ENCODE data around the gene CEBPG. TPM values are rescaled to one million over a fixed set of nuclear protein-coding genes. Genes with fewer than 3 reads are reported as not detected.
A peak's percentile ranks its signal among the peaks of the same experiment; 100 is the strongest.

The CEBPG gene
- total RNA-seq (10 to 100 TPM; 27.8 to 27.9 TPM), polyA plus RNA-seq (12.3 TPM)

DNA sequence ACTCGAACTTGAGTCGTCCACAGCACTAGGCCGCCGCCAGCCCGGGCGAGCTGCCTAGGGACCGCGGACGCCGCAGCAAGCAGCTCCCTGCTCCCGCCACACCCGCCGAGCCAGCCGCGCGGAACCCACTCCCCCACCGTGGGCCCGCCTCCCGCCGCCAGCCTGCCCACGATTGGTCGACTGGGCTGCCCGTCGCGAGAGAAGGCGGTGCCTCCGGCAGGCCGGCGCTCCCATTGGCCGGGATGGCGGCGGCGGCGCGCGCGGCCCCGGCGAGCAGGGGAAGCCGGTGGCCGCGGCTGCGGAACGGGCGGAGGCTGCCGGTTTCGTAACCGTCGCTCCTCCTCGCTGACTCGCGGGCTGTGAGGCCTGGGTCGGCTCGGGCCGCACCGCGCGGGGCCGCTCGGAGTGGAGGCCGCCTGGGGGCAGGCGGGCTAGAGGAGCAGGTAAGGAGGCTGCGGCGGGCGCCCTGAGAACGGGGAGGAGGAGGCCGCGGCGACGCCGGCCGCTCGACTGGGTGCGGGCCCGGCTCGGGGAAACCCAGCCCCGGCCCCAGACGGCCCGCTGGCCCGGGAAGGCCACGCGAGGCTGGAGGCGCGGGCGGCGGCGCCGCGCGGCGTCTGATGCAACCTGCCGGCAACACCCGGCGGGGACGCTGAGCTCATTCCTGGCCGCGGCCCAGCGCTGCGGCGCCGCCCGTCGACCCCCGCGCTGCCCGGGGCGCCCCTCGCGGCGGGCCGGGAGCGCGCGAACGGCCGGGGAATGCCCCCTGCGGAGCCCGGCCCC is at the start of gene CEBPG:
CEBPG (plus strand) TSS at position 257 of the 783 bp plus-strand sequence. CDS start 5,531 bp downstream, outside the sequence.
- H3K27ac Mint-ChIP-seq: peak within 1 kb of the TSS; percentile 81 to 96 (median 92)
- no peaks in the 10 kb centered on the region for H3K9me3 Mint-ChIP-seq

DNA sequence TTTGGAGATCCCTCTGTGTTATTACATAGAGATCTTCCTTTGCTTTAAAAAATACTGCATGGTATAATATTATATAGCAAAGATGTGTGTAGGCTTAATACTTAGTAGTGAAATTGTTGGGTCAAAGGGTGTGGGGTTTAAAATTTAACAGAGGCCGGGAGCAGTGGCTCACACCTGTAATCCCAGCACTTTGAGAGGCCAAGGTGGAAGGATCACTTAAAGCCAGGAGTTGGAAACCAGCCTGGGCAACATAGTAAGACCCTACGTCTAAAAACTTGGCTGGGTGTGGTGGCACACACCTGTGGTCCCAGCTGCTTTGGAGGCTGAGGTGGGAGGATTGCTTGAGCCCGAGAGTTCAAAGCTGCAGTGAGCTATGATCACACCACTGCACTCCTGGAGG is 48.9 kb upstream of the CEBPG start:
- ChIA-PET CTCF (no interaction called here), POLR2A (no interaction called here)
- Histone ChIP-seq H3K36me3 (ENCODE audit: insufficient read depth, low read length) (no peaks in the 10 kb centered on the region), H3K9me3 (ENCODE audit: low read length) (no peaks in the 10 kb centered on the region), H3K27ac (ENCODE audit: low read depth, low read length) (no peak overlapping the region), H3K4me3 (ENCODE audit: low read length) (no peak overlapping the region), H3K27me3 (ENCODE audit: insufficient read depth, low read length, poor library complexity, severe bottlenecking) (no peaks in the 10 kb centered on the region), H3K4me1 (ENCODE audit: insufficient read depth, low read length) (no peaks in the 10 kb centered on the region)
- peaks cover 0 to 6% (median 0%) of the 10 kb centered on the region in 3 donors for H3K36me3 Mint-ChIP-seq
- H3K27ac Mint-ChIP-seq: no peak overlapping the region
- no peak overlapping the region for H3K4me3 Mint-ChIP-seq
- peaks cover 0 to 9% (median 4%) of the 10 kb centered on the region in 5 donors for H3K9me3 Mint-ChIP-seq
- H3K4me1 Mint-ChIP-seq: no peaks in the 10 kb centered on the region
- DNase-seq: no peak
- H3K27me3 Mint-ChIP-seq: peaks cover 16 to 23% of the 10 kb centered on the region in 2 donors

More for the DNA sequence above, at the start of gene CEBPG:
- H3K36me3 ChIP-seq (ENCODE audit: insufficient read depth, low read length): no peaks in the 10 kb centered on the region
- CTCF ChIA-PET: interaction anchor here (0.7 to 1.3 kb wide), 4 partner anchors 10 to 70 kb away, joined by 3 to 4 read pairs (median 3); no protein-coding TSS in a partner anchor
- H3K36me3 Mint-ChIP-seq: peaks cover 0 to 7% (median 0%) of the 10 kb centered on the region in 3 donors
- peak; percentile 90 to 96 (median 94) for DNase-seq
- H3K27ac ChIP-seq (ENCODE audit: low read depth, low read length): peak within 1 kb of the TSS; percentile 80
- H3K9me3 ChIP-seq (ENCODE audit: low read length): no peaks in the 10 kb centered on the region
- peaks cover 17% of the 10 kb centered on the region for H3K4me1 ChIP-seq (ENCODE audit: insufficient read depth, low read length)
- H3K4me3 Mint-ChIP-seq: peak within 1 kb of the TSS; percentile 81 to 94 (median 91)
- H3K4me1 Mint-ChIP-seq: peaks cover 42 to 48% (median 47%) of the 10 kb centered on the region in 3 donors
- H3K27me3 ChIP-seq (ENCODE audit: insufficient read depth, low read length, poor library complexity, severe bottlenecking): no peaks in the 10 kb centered on the region
- POLR2A ChIA-PET: interaction anchor here (0.6 to 1.1 kb wide), 5 partner anchors 11 to 969 kb away, joined by 3 to 10 read pairs (median 3); partner anchors contain the start of gene CEBPA
- H3K27me3 Mint-ChIP-seq: no peaks in the 10 kb centered on the region
- H3K4me3 ChIP-seq (ENCODE audit: low read length): peak within 1 kb of the TSS; percentile 88

DNA sequence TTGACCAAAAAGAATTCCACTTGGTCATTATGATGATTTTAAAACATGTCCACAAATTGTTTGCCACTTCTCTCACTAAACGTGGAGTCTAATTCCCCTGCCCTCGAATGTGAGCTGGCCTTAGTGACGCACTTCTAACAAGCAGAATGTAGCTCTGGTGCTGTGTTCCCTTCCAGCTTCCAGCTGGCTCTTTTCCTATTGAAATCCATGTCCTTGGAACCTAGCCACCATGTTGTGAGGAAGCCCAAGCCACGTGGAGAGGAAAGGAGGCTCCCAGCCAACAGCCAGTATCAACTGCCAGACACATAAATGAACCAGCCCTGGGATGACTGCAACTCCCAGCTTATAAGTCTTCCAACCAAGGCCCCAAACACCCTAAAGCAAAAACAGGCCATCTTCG is 47.6 kb upstream of the CEBPG start:
- H3K9me3 Mint-ChIP-seq: peaks cover 0 to 5% (median 0%) of the 10 kb centered on the region in 5 donors
- no peak overlapping the region for H3K27ac ChIP-seq (ENCODE audit: low read depth, low read length)
- peaks cover 9 to 25% of the 10 kb centered on the region in 2 donors for H3K27me3 Mint-ChIP-seq
- H3K27ac Mint-ChIP-seq: no peak overlapping the region
- no peak for DNase-seq
- POLR2A ChIA-PET: no interaction called here
- no peaks in the 10 kb centered on the region for H3K4me1 Mint-ChIP-seq
- no peaks in the 10 kb centered on the region for H3K36me3 ChIP-seq (ENCODE audit: insufficient read depth, low read length)
- H3K36me3 Mint-ChIP-seq: no peaks in the 10 kb centered on the region
- H3K4me3 ChIP-seq (ENCODE audit: low read length): no peak overlapping the region
- CTCF ChIA-PET: no interaction called here
- no peaks in the 10 kb centered on the region for H3K27me3 ChIP-seq (ENCODE audit: insufficient read depth, low read length, poor library complexity, severe bottlenecking)
- no peaks in the 10 kb centered on the region for H3K4me1 ChIP-seq (ENCODE audit: insufficient read depth, low read length)
- H3K4me3 Mint-ChIP-seq: no peak overlapping the region
- no peaks in the 10 kb centered on the region for H3K9me3 ChIP-seq (ENCODE audit: low read length)

DNA sequence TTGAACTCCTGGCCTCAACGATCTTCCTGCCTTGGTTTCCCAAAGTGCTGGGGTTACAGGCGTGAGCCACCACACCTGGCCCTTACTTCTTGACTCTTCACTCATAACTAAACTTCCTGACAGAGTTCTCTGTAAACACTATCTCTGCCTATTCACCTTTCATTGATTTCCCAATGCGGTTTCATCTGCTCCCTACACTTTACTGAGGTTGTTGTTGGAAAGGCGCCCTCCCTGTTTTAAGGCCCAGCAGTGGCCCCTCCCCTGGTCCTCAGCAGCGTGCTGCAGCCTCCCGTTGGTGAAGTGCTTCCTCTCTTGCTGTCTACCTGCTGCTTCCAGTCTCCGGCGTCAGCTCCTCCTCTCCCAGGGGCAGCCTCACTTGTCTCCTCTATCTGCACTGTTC is 44.4 kb upstream of the CEBPG start:
- ChIA-PET POLR2A (no interaction called here), CTCF (no interaction called here)
- no peaks in the 10 kb centered on the region for H3K4me1 Mint-ChIP-seq
- Histone ChIP-seq H3K36me3 (ENCODE audit: insufficient read depth, low read length) (no peaks in the 10 kb centered on the region), H3K27ac (ENCODE audit: low read depth, low read length) (no peak overlapping the region), H3K27me3 (ENCODE audit: insufficient read depth, low read length, poor library complexity, severe bottlenecking) (no peaks in the 10 kb centered on the region), H3K4me3 (ENCODE audit: low read length) (no peak overlapping the region), H3K9me3 (ENCODE audit: low read length) (no peaks in the 10 kb centered on the region), H3K4me1 (ENCODE audit: insufficient read depth, low read length) (no peaks in the 10 kb centered on the region)
- no peak overlapping the region for H3K4me3 Mint-ChIP-seq
- H3K27me3 Mint-ChIP-seq: peaks cover 11 to 38% of the 10 kb centered on the region in 2 donors
- no peaks in the 10 kb centered on the region for H3K9me3 Mint-ChIP-seq
- H3K36me3 Mint-ChIP-seq: no peaks in the 10 kb centered on the region
- H3K27ac Mint-ChIP-seq: peak overlapping the region in 1 of 8 donors; percentile 34
- DNase-seq: no peak

DNA sequence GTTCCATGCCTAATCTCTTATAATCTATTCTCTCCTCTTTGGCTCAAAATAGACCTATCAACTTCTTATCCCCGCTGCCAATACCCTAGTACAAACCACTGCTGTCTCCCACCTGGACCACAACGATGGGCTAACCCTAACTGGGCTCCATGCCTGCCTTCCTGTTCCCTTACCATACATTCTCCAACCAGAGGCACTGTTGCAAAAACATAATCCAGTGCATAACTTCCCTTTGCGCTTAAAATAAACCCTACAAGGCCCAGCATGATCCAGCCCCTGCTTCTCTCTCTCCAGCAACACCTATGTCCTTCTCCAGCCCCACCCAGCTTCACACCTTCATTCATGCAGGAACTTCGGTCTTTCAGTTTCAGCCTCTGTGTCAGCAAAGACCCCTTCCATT is 43.8 kb upstream of the CEBPG start:
- POLR2A ChIA-PET: no interaction called here
- Histone ChIP-seq H3K4me1 (ENCODE audit: insufficient read depth, low read length) (no peaks in the 10 kb centered on the region), H3K36me3 (ENCODE audit: insufficient read depth, low read length) (no peaks in the 10 kb centered on the region), H3K27ac (ENCODE audit: low read depth, low read length) (no peak overlapping the region), H3K27me3 (ENCODE audit: insufficient read depth, low read length, poor library complexity, severe bottlenecking) (no peaks in the 10 kb centered on the region), H3K9me3 (ENCODE audit: low read length) (no peaks in the 10 kb centered on the region), H3K4me3 (ENCODE audit: low read length) (no peak overlapping the region)
- Mint-ChIP-seq H3K4me1 (no peaks in the 10 kb centered on the region), H3K27ac (no peak overlapping the region), H3K4me3 (no peak overlapping the region), H3K36me3 (no peaks in the 10 kb centered on the region), H3K9me3 (no peaks in the 10 kb centered on the region), H3K27me3 (peaks cover 11 to 38% of the 10 kb centered on the region in 2 donors)
- CTCF ChIA-PET: no interaction called here
- no peak for DNase-seq

DNA sequence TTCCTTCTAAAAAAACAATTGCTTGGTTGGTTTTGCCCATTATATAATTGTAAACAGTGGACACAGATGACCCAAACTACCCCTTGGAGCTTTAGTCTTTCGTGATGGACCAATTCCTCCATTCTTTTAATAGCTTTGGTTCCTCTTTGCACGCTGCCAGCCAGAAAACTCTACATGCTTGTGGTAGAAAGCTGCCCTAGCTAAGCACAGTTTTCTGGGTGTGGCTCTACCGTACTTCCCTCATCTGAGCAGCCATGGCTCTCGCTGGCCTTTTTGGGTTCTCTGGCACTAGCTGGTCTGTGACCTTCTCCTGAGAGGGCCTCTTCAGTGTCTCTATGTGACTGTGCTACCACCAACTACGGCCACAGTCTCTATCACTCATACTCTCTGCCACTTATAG is 41.3 kb upstream of the CEBPG start:
- CTCF ChIA-PET: interaction anchor here (0.8 kb wide), 1 partner anchor 75 kb away, joined by 4 read pairs; no protein-coding TSS in a partner anchor

DNA sequence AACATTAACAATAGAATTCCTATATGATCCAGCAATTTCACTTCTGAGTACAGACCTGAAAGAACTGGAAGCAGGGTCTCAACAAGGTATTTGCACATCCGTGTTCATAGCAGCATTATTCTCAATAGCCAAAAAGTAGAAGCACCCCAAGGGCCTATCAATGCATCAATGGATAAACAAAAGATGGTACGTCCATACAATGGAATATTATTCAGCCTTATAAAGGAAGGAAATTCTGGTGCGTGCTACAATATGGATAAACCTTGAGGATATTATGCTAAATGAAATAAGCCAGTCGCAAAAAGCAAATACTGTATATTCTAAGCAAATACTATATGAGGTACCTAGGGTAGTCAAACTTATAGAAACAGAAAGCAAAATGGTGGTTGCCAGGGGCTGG is 40.4 kb upstream of the CEBPG start:
- Mint-ChIP-seq H3K27me3 (peaks cover 14 to 48% of the 10 kb centered on the region in 2 donors), H3K9me3 (no peaks in the 10 kb centered on the region), H3K27ac (no peak overlapping the region), H3K36me3 (no peaks in the 10 kb centered on the region), H3K4me1 (no peaks in the 10 kb centered on the region), H3K4me3 (no peak overlapping the region)
- Histone ChIP-seq H3K27ac (ENCODE audit: low read depth, low read length) (no peak overlapping the region), H3K4me3 (ENCODE audit: low read length) (no peak overlapping the region), H3K9me3 (ENCODE audit: low read length) (no peaks in the 10 kb centered on the region), H3K4me1 (ENCODE audit: insufficient read depth, low read length) (no peaks in the 10 kb centered on the region), H3K36me3 (ENCODE audit: insufficient read depth, low read length) (no peaks in the 10 kb centered on the region), H3K27me3 (ENCODE audit: insufficient read depth, low read length, poor library complexity, severe bottlenecking) (no peaks in the 10 kb centered on the region)
- POLR2A ChIA-PET: no interaction called here
- DNase-seq: no peak
- CTCF ChIA-PET: no interaction called here

More for the DNA sequence above, 41.3 kb upstream of the CEBPG start:
- H3K4me1 Mint-ChIP-seq: no peaks in the 10 kb centered on the region
- H3K36me3 Mint-ChIP-seq: no peaks in the 10 kb centered on the region
- peaks cover 12 to 44% of the 10 kb centered on the region in 2 donors for H3K27me3 Mint-ChIP-seq
- Histone ChIP-seq H3K27ac (ENCODE audit: low read depth, low read length) (no peak overlapping the region), H3K4me1 (ENCODE audit: insufficient read depth, low read length) (no peaks in the 10 kb centered on the region), H3K4me3 (ENCODE audit: low read length) (no peak overlapping the region), H3K9me3 (ENCODE audit: low read length) (no peaks in the 10 kb centered on the region), H3K27me3 (ENCODE audit: insufficient read depth, low read length, poor library complexity, severe bottlenecking) (no peaks in the 10 kb centered on the region), H3K36me3 (ENCODE audit: insufficient read depth, low read length) (no peaks in the 10 kb centered on the region)
- POLR2A ChIA-PET: no interaction called here
- no peaks in the 10 kb centered on the region for H3K9me3 Mint-ChIP-seq
- H3K27ac Mint-ChIP-seq: no peak overlapping the region
- DNase-seq: no peak
- H3K4me3 Mint-ChIP-seq: no peak overlapping the region

DNA sequence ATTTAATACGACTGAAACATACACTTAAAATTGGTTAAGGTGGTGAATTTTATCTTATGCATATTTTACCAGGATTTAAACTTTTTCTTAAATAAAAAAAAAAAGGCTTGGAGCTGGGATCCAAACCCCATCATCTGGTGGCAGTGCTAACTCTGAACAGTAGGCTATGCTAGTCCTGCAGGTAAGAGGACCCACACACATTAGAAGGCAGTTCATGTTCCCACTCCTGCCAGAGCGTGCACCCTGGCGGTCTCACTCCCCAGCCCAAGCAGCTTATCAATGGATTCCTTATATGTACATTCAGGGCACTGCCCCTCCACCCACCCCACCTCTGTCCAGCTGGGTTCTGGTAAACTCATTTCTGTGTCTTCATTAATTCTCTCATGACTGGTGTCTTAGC is 39.9 kb upstream of the CEBPG start:
- Mint-ChIP-seq H3K27me3 (peaks cover 14 to 45% of the 10 kb centered on the region in 2 donors), H3K36me3 (no peaks in the 10 kb centered on the region), H3K4me3 (no peak overlapping the region), H3K4me1 (no peaks in the 10 kb centered on the region), H3K9me3 (no peaks in the 10 kb centered on the region), H3K27ac (no peak overlapping the region)
- Histone ChIP-seq H3K4me1 (ENCODE audit: insufficient read depth, low read length) (no peaks in the 10 kb centered on the region), H3K27ac (ENCODE audit: low read depth, low read length) (no peak overlapping the region), H3K36me3 (ENCODE audit: insufficient read depth, low read length) (no peaks in the 10 kb centered on the region), H3K4me3 (ENCODE audit: low read length) (no peak overlapping the region), H3K9me3 (ENCODE audit: low read length) (no peaks in the 10 kb centered on the region), H3K27me3 (ENCODE audit: insufficient read depth, low read length, poor library complexity, severe bottlenecking) (no peaks in the 10 kb centered on the region)
- CTCF ChIA-PET: no interaction called here
- POLR2A ChIA-PET: no interaction called here
- DNase-seq: no peak

Measured in CD8-positive, alpha-beta memory T cell (primary cell).